WI38 (cell line): ENCODE data around the gene UBR3.

ENCODE experiments used
- H3K4me3 ChIP-seq: 2 replicates; pipeline ENCODE4 v1.5.1; 2011; ENCODE audit warnings: low read depth, mild to moderate bottlenecking, control low read depth, low read length
- CTCF ChIP-seq: IDR thresholded peaks from 2 replicates; pipeline ENCODE4 v1.5.1; 2012; ENCODE audit warnings: low read depth, mild to moderate bottlenecking, control low read depth, low read length

UBR3 gene

GRCh38 chr2:169961911-169962310 lies 134.7 kb downstream of the UBR3 start:
- no peak for TF ChIP-seq CTCF
- no peak overlapping the region for H3K4me3 ChIP-seq

GRCh38 chr2:169963786-169964185 lies 136.5 kb downstream of the UBR3 start:
- no peak for TF ChIP-seq CTCF
- H3K4me3 ChIP-seq = no peak overlapping the region

GRCh38 chr2:169964740-169965139 lies 137.5 kb downstream of the UBR3 start:
- no peak for TF ChIP-seq CTCF
- H3K4me3 ChIP-seq = no peak overlapping the region

GRCh38 chr2:169965495-169965894 lies 138.2 kb downstream of the UBR3 start:
- TF ChIP-seq CTCF = no peak
- no peak overlapping the region for H3K4me3 ChIP-seq

- no peak overlapping the region for H3K4me3 ChIP-seq
- TF ChIP-seq CTCF = no peak
Observed at GRCh38 chr2:169966454-169966853, 139.2 kb downstream of the UBR3 start.

GRCh38 chr2:169968743-169969142 lies 141.5 kb downstream of the UBR3 start:
- TF ChIP-seq CTCF = no peak

GRCh38 chr2:169975221-169975620 lies 148.0 kb downstream of the UBR3 start:
- TF ChIP-seq CTCF = no peak

More at GRCh38 chr2:169968743-169969142, 141.5 kb downstream of the UBR3 start:
- no peak overlapping the region for H3K4me3 ChIP-seq

More at GRCh38 chr2:169975221-169975620, 148.0 kb downstream of the UBR3 start:
- no peak overlapping the region for H3K4me3 ChIP-seq
